SKM-1 (cell line): ENCODE results near the gene PLA2G4C.
"Not testable (repeated sequence)": the region's sequence is repeated elsewhere in the genome, so short reads cannot be mapped to it uniquely, and the experiment has no call there.

Experiments used
- DNase-seq: peaks from one replicate; lab custom pipeline; 2025; ENCODE audit not compliant: unreplicated experiment; lab: John Stamatoyannopoulos, UW

The PLA2G4C gene

DNA sequence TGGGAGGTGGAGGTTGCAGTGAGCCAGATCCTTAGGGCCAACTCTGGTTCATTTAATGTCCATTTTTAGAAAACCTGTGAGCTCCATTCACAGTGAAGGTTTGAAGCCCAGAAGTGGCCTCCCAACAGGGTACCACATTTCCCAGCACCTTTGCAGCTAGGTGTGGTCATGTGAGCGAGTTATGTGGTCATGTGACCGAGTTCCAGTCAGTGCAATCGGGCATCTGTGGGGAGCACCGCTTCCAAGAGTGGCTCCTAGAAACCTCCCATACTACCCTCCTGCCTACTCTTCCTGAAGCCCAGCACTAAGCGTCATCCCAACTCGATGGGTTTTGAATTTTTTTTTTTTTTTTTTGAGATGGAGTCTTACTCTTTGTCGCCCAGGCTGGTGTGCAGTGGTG is 663 bp upstream of the PLA2G4C start:
- DNase-seq = no peak

DNA sequence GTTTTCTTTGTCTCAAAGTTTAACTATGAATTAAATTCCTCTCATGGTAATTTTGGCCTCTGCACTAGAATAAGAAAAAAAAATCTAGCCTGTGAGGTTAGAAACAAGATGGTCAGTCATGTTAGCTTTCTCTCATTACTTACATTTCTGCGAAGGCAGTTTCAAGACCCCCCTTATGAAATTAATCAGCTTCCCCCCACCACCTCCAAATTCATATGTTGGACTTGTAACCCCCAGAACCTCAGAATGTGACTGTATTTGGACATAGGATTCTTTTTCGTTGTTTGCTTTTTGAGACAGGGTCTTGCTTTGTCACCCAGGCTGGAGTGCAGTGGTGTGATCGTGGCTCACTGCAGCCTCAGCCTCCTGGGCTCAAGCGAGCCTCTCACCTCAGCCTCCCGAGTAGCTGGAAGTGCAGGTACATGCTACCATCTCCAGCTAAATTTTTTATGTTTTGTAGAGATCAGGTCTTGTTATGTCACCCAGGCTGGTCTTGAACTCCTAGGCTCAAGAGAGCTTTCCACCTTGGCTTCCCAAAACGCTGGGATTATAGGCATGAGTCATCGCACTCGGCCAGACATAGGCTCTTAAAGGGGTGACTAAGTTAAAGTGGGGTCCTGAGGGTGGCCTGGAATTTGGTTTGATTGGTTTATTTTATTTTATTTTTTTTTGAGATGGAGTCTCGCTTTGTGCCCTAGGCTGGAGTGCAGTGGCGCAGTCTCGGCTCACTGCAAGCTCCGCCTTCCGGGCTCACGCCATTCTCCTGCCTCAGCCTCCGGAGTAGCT is 1.4 kb downstream of the PLA2G4C start:
- no peak for DNase-seq

DNA sequence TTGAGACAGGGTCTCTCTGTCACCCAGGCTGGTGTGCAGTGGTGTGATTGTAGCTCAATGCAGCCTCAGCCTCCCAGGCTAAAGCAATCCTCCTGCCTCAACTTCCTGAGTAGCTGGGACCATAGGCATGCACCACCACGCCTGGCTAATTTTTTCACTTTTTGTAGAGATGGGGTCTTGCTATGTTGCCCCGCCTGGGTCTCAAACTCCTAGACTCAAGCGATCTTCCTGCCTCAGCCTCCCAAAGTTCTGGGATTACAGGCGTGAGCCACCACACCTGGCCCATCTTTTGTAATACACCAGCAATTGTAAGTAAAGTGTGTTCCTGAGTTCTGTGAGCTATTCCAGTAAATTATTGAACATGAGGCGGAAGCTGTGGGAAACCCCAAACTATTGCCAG is 6.7 kb downstream of the PLA2G4C start:
- no peak for DNase-seq

DNA sequence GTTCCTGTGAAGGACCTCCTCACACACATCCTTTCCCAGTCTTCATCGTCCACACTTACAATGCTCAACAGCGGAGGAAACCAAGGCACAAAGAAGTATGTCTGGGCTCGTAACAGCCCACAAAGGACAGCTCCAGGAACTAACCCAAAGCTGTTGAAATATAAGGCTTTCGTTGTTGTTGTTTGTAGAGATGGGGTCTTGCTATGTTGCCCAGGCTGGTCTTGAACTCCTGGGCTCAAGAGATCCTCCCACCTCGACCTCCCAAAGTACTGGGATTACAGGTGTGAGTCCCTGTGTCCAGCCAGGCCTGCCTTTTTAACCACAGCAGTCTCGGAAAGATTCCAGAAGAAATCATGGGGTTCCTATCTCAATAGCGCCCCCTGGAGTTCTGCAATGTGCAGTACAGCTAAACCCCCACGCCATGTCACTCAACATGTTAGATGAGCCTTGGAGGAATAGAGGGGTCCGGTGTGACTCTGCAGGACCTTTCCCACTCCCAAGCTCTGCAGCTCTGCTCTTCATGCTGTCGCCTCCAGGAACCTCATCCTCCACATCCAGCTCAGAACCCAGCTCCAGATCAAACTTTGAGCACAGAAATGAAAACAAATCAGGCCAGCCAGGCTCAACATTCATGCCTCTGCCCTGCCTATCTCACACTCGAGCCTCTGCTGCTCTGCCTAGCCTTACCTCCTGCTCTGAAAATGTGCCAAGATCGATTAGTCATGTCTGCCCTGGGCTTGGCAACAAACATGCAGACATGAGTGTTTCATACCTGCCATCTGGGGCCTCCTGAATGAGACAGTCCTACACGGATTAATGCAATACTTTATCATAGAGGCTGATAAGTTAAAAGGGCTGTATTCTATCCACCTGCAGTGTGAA is 7.5 kb downstream of the PLA2G4C start:
- peak; percentile 1 for DNase-seq

DNA sequence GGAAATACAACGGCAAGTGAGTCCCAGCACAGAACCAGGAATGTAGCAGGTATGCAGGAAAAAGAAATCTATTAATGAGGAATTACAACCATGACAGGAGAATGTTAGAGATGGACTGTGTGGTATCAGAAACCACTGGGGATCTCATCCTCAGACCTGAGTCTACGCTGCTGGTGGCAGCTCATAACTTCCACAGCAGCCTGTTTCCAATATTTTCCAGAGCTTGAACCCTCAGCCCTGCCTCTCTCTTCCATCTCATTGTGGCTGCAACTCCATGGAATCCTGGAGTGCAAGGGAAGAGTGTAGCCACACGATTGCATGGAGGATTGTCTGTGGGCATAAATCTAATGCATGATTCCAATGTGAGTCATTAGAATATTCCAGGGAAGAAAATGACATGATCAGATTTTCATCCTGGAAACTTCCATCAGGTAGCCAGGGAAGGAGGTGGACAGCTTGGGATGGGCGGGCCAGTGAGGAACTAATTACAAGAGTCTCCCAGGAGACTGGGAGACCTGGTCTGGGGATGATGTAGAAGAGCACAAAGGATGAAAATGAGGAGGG is 14.9 kb downstream of the PLA2G4C start:
- no peak for DNase-seq

DNA sequence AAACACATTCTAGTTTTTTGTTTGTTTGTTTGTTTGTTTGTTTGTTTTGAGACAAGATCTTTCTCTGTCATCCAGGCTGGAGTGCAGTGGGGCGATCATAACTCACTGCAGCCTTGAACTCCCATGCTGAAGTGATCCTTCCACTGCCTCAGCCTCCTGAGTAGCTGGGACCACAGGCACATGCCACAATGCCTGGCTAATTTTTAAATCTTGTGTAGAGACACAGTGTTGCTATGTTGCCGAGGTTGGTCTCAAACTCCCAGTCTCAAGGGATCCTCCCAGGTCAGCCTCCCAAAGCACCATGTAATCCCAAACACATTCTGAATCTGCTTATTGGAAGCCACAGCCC is 15.8 kb downstream of the PLA2G4C start:
- no peak for DNase-seq

DNA sequence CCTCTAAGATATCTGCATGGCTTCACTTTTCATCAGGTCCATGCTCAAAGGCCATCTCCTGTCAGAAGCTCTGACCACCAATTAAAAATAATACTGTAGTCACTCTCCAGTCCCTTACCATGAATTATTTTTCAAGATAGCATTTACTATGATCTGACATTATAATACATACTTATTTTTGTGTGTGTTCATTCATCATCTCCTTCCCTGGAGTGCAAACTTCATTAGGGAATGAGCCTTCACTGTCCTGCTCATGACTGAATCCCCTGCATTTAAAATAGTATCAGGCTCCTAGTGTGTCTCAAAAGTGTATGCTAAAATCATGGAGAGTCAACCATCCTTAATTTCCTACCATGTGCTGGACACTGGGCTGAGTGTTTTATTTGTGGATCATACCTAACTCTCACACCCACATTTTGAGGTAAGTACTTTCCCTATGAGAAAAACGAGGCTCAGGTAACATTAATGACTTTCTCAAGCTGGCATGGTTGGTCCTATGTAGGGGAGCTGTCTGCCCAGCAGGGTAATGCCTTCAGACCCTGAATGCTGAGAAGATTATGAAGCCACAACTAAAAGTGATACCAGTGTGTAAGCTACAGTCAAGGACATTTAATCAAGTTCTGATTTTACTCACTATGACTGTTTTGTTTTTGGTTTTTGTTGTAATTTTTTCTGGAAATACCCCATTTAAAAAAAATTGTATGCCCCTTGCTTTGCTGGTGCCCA is 16.3 kb downstream of the PLA2G4C start:
- no peak for DNase-seq

DNA sequence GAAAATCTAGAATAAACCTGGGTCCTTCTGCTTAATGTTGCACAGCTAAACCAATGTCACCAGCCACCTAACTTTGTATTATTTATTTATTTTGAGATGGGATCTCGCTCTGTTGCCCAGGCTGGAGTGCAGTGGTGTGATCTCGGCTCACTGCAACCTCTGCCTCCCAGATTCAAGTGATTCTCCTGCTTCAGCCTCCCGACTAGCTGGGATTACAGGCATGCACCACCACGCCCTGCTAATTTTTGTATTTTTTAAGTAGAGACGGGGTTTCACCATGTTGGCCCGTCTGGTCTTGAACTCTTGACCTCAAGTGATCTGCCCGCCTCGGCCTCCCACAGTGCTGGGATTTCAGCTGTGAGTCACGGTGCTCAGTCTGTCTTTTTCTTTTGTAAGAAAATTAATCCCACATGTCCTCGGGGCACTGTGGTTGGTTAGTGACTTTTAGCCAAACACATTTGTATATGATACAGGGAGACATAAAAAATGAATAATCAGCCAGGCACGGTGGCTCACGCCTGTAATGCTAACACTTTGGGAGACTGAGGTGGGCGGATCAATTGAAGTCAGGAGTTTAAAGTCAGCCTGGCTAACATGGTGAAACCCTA is 19.4 kb downstream of the PLA2G4C start:
- not testable (repeated sequence) for DNase-seq

DNA sequence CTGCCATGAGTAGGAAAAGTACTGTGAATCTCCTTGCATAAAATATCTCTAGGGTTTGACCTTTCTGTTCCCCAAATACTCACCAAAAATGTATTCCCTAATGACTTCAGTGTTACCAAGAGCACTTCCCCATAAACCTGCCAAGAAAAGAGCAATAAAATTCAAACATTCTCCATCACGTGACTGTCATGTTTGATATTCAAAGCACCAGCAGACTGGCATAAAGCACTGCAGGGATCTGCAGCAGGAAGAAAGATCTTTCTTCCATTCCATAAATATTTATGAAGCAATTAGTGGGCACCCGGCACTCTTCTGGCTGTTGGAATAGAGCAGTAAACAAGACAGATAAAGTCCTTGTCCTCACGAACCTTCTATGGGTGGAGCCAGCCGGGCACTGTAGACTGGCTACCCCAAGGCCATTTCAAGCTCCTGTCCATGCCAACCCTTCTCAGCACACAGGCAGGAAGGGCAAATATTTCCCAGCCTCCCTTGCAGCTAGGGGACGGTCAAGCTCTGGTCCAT is 20.3 kb downstream of the PLA2G4C start:
- DNase-seq = no peak

DNA sequence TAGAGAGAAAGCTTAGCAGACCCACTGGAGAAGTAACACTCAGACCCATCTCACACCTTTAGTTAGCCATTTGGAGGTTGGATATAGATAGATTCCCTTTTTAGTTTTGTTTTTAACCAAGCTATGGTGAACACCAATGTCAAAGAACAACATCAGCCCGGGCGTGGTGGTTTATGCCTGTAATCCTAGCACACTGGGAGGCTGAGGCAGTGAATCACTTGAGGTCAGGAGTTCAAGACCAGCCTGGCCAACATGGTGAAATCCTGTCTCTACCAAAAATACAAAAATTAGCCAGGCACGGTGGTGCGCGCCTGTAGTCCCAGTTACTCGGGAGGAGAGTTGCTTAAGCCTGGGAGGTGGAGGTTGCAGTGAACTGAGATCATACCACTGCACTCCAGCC is 21.6 kb downstream of the PLA2G4C start:
- not testable (repeated sequence) for DNase-seq

DNA sequence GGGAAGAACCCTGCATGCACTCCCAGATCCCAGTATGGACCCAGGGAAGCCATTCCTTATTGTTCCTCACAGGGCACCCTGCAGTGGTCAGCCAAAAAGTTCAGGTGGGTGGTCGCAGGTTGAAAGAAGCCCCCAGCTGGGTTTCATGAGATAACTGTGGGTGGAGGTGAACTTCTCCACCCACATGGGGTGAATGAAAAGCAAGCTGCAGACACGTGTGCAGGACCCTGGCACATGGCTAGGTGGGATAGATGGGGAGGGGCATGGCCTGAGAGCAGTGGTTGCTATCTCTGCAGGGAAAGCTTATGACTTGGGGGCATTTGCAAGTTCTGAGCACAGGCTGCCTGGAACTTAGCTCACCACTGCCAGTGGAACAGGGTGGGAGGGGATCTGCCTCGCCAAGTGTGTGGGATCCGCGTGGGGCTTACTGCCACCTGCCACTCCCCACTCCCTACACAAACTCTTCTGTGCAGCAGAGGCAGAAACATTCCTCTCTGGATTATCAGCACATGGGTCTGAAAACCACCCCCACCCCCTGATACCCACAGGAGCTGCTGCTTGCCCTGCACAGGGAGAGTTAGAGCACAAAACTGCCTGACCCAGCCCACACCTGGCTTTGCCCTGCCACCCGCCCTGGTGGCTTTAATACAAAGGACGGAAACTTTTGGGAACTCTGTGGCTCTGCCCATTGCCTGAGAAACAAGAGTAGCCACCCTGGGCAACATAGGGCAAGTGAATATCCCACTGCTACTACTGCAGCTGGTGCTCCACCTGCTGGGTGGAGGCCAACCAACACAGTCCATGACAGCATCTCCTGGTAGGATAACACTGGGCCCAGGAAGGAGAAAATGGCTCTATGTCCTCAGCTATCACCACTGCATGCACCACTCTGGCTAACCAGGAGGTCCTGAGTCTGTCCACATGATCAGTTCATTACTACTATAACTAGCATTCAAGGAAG is 24.4 kb downstream of the PLA2G4C start:
- no peak for DNase-seq

DNA sequence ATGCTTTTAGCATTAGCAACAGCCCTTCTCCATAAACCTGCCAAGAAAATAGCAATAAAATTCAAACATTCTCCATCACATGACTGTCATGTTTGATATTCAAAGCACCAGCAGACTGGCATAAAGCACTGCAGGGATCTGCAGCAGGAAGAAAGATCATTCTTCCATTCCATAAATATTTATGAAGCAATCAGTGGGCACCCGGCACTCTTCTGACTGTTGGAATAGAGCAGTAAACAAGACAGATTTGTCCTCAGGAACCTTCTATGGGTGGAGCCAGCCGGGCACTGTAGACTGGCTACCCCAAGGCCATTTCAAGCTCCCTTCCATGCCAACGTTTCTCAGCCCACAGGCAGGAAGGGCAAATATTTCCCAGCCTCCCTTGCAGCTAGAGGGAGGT is 25.5 kb downstream of the PLA2G4C start:
- no peak for DNase-seq

DNA sequence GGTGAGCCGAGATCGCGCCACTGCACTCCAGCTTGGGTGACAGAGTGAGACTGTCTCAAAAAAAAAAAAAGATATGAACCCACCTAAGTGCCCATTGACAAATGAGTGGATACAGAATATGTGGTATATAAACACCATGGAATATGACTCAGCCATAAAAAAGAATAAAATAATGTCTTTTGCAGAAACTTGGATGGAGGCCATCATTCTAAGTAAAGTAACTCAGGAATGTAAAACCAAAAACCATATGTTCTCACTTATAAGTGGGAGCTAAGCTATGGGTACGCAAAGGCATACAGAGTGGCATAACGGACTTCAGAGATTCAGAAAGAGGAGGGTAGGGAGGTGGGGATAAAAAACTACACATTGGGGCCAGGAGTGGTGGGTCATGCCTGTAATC is 29.5 kb downstream of the PLA2G4C start:
- no peak for DNase-seq

DNA sequence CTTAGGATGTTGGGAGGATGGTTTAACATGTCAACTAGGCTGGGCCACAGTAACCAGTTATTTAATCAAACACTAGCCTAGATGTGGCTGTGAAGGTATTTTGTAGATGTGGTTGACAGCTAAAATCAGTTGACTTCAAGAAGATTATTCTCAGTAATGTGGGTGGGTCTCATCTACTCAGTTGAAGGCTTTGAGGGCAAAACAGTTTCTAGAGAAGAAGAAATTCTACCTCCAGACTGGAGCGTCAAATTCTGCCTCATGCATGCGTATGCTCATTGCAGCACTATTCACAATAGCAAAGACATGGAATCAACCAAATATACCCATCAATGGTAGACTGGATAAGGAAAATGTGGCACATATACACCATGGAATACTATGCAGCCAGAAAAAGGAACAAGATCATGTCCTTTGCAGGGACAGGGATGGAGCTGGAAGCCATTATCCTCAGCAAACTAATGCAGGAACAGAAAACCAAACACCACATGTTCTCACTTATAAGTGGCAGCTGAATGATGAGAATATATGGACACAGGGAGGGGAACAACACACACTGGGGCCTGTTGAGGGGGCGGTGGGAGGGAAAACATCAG is 40.3 kb downstream of the PLA2G4C start:
- DNase-seq = not testable (repeated sequence)

DNA sequence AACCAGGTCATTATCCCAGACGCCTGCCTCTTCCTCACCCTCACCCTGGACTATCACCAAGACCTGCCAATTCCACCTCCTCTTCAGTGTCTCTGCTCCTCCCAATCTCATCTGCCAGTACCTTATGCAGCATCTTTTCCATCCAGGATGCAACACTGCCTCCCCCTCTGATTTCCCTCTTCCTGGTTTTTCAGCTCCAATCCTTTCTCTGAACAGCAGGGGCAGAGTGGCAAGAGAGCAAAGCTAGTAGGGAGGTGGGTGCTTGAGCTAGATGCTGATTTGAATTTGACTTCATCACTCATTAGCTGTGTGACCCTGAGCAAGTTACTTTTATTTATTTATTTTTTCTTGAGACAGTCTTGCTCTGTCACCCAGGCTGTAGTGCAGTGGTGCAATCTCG is 41.2 kb downstream of the PLA2G4C start:
- no peak for DNase-seq

DNA sequence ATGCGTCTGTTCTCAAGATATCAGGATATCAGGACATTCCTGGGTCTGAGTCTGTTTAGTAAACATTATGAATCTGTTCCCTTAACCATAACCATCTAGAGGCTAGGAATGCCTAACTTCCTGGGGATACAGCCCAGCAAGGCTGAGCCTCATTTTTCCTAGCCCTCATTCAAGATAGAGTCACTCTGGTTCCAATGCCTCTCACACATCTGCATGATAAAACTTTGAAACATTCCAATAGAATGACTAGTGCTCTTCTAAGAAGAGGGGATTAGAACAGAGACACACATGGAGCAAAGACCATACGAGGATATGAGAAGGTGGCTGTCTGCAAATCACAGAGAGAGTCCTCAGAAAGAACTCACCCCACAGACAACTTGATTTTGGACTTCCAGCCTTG is 46.1 kb downstream of the PLA2G4C start:
- DNase-seq = no peak

DNA sequence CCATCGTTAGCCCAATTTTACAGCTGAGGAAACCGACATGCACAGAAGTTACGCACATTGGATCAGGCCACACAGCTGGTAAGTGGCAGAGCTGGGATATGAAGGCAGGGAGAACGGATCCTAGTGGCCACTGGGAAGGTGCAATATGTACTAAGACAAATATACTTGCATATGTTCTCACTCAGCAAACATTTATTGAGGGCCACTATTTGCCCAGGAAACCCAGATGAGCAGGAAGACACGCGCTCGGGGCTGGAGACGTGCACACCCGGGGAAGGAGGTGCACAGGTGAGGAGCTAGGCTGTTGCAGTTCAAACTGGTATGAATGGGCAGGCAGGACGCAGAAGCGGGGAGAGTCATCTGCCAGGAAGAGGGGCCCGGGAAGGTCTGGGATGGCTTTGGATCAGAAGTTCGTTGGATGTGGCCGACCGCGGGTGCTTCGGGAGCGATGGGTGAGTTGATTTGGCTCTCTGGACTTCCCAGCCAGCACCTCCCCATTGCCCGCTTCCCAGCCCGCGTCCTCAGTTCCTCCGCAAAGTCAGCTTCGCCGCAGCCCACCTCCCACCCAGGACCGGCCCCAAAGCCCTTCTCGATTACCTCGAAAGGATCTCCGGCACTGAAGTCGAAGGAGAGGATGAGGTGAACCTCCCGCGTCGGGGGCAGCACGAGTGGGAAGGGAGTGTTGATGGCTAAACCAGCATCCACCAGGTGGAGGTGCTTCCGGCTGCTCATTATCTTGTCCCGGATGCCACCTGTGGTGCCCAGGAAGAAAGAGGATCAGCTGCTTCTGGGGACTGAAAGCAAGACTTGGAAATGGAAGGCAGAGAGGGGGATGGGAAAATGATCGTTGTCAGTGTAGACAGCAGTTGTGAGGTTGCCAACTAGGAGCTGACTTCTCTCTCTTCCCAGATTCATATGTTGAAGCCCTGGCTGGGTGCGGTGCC is 48.9 kb downstream of the PLA2G4C start:
- DNase-seq = no peak

DNA sequence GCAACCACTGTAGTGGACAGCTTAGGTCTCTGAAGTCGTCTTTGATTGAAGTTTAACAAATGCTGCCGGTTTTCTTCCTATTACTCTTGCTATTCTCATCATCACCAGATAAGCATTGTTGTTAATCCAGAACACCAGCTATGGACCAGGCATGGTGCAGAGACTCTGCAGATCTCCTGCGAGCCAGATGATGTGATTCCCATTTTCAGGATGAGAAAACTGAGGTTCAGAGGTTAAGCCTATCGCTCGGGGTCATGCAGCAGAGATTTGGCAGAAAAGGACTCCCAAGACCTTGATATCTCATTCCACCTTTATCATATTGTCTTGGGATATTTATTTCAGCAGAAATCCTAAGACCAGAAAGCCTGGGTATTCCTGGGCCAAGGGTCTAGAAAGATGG is 50.2 kb downstream of the PLA2G4C start:
- DNase-seq = no peak
